HCT116 (cell line): ENCODE measurements around the gene MSANTD4. TPM values are rescaled to one million over a fixed set of nuclear protein-coding genes. Genes with fewer than 3 reads are reported as not detected.

Experiments
- ATAC-seq: fragments of 200-7000 bp; cut with Tn5 transposase; 2 replicates; pipeline ENCODE4 v1.9.1; 2020; ENCODE audit warnings: mild to moderate bottlenecking, moderate library complexity
- Bru-seq: library from RNA; stranded (reverse); fragments of 400-500 nt; gene quantifications from one replicate; lab custom pipeline; 2021; lab: Mats Ljungman, UMichigan
- BruChase-seq, 2 experiments: library from RNA; stranded (reverse); fragments of 400-500 nt; gene quantifications; one replicate each; lab custom pipeline; 2021; lab: Mats Ljungman, UMichigan
- BruUV-seq: library from RNA; stranded (reverse); fragments of 400-500 nt; replicated peaks from 2 replicates; lab custom pipeline; 2021; lab: Mats Ljungman, UMichigan
- CTCF ChIA-PET: fragments of 300-600 bp; sonication (Branson Sonifier 250); formaldehyde crosslinking; loops from one replicate; lab custom pipeline; 2021; ENCODE audit warnings: antibody characterized with exemption; lab: Charles Lee
- POLR2A ChIA-PET: fragments of 300-600, 350-600 bp; sonication (Branson Sonifier 250); formaldehyde crosslinking; loops from one replicate; lab custom pipeline; 2021; ENCODE audit warnings: antibody characterized with exemption; lab: Charles Lee
- RAD21 ChIA-PET, 2 experiments: fragments of 300-600 bp; sonication (Branson Sonifier 250); formaldehyde crosslinking; loops; one replicate each; lab custom pipeline; 2023; ENCODE audit warnings: low total read pairs in 2 of 2; ENCODE audit not compliant: uncharacterized antibody in 2 of 2, unreplicated experiment in 2 of 2, low non-redundant PET in 1 of 2; lab: Charles Lee
- DNase-seq: peaks from one replicate; pipeline ENCODE4 v3.0.0-alpha.2; 2010; ENCODE audit warnings: low read depth, low spot score
- H2AFZ ChIP-seq: fragments of 200-600 bp; shearing (Covaris generic), sonication (generic); 2 replicates; pipeline ENCODE4 v1.6.1; 2017; ENCODE audit warnings: low read depth, mixed run types, mixed read lengths, antibody characterized with exemption, low read length; ENCODE audit not compliant: poor library complexity, severe bottlenecking
- H3K27ac ChIP-seq: 2 replicates; pipeline ENCODE4 v1.5.1; 2012; ENCODE audit warnings: low read depth, low read length
- H3K27me3 ChIP-seq: fragments of 200-600 bp; sonication (generic); 2 replicates; pipeline ENCODE4 v1.6.1; 2016; ENCODE audit warnings: mixed run types, low read length, mixed read lengths; ENCODE audit not compliant: insufficient read depth
- H3K36me3 ChIP-seq, 2 experiments: fragments of 200-500 bp in 1 of 2; fragments of 200-600 bp in 1 of 2; sonication (Bioruptor generic) in 1 of 2; sonication (generic) in 1 of 2; 2 replicates each; pipeline versions ENCODE4 v1.5.1 to v1.6.1; 2014 to 2016; ENCODE audit warnings: low read length in 2 of 2, inconsistent platforms in 1 of 2, mixed read lengths in 1 of 2, mixed run types in 1 of 2; ENCODE audit not compliant: insufficient read depth in 2 of 2, control insufficient read depth in 1 of 2
- H3K4me1 ChIP-seq, 2 experiments: fragments of 200-600 bp in 1 of 2; sonication (generic) in 1 of 2; 2 replicates each; pipeline versions ENCODE4 v1.5.1 to v1.6.1; 2012 to 2017; ENCODE audit warnings: low read length in 2 of 2, inconsistent platforms in 1 of 2, mild to moderate bottlenecking in 1 of 2, mixed read lengths in 1 of 2, mixed run types in 1 of 2, moderate library complexity in 1 of 2; ENCODE audit not compliant: insufficient read depth in 2 of 2, control insufficient read depth in 1 of 2
- H3K4me2 ChIP-seq: fragments of 200-600 bp; sonication (generic); 2 replicates; pipeline ENCODE4 v1.6.1; 2017; ENCODE audit warnings: mixed run types, low read length, mixed read lengths
- H3K4me3 ChIP-seq, 2 experiments: fragments of 200-600 bp in 1 of 2; sonication (generic) in 1 of 2; replicated peaks in 1 of 2; 2 replicates each; pipeline ENCODE4 v1.5.1; 2011 to 2016; ENCODE audit warnings: low read length in 2 of 2, control low read depth in 1 of 2, low read depth in 1 of 2, mild to moderate bottlenecking in 1 of 2, mixed read lengths in 1 of 2, mixed run types in 1 of 2
- H3K79me2 ChIP-seq: fragments of 200-600 bp; sonication (generic); 2 replicates; pipeline ENCODE4 v1.6.1; 2017; ENCODE audit warnings: mild to moderate bottlenecking, mixed run types, low read length, moderate library complexity, mixed read lengths; ENCODE audit not compliant: insufficient read depth
- H3K9ac ChIP-seq: fragments of 200-600 bp; sonication (generic); 2 replicates; pipeline ENCODE4 v1.6.1; 2016; ENCODE audit warnings: low read length, mixed read lengths
- H3K9me2 ChIP-seq: fragments of 200-600 bp; sonication (generic), shearing (Covaris generic); 2 replicates; pipeline ENCODE4 v1.6.1; 2017; ENCODE audit warnings: mixed run types, mild to moderate bottlenecking, moderate library complexity; ENCODE audit not compliant: insufficient read depth
- H3K9me3 ChIP-seq, 2 experiments: fragments of 200-500 bp in 1 of 2; fragments of 200-600 bp in 1 of 2; sonication (Bioruptor generic) in 1 of 2; sonication (generic) in 1 of 2; 2 replicates each; pipeline ENCODE4 v1.6.1; 2014 to 2017; ENCODE audit warnings: low read length in 2 of 2, mixed read lengths in 2 of 2, inconsistent platforms in 1 of 2, low read depth in 1 of 2, mild to moderate bottlenecking in 1 of 2, mixed run types in 1 of 2, moderate library complexity in 1 of 2; ENCODE audit not compliant: control insufficient read depth in 1 of 2, insufficient read depth in 1 of 2
- H4K20me1 ChIP-seq: fragments of 200-600 bp; sonication (generic), shearing (Covaris generic); 2 replicates; pipeline ENCODE4 v1.6.1; 2017; ENCODE audit warnings: mixed run types, mild to moderate bottlenecking, moderate library complexity; ENCODE audit not compliant: insufficient read depth
- CBX3 ChIP-seq: IDR thresholded peaks from 2 replicates; pipeline ENCODE4 v1.6.1; 2012; ENCODE audit warnings: low read depth
- CEBPB ChIP-seq: IDR thresholded peaks from 2 replicates; pipeline ENCODE4 v1.6.1; 2012; ENCODE audit warnings: low read depth
- EGR1 ChIP-seq: IDR thresholded peaks from 2 replicates; pipeline ENCODE4 v1.6.1; 2012; ENCODE audit warnings: low read depth
- ELF1 ChIP-seq: IDR thresholded peaks from 2 replicates; pipeline ENCODE4 v1.6.1; 2012; ENCODE audit warnings: low read depth, borderline replicate concordance
- FOSL1 ChIP-seq: IDR thresholded peaks from 2 replicates; pipeline ENCODE4 v1.6.1; 2012; ENCODE audit warnings: low read depth
- MAX ChIP-seq: IDR thresholded peaks from 2 replicates; pipeline ENCODE4 v1.6.1; 2012
- POLR2A ChIP-seq: IDR thresholded peaks from 2 replicates; pipeline ENCODE4 v1.7.0; 2011; ENCODE audit warnings: borderline replicate concordance; ENCODE audit not compliant: insufficient read depth, insufficient read length; ENCODE audit errors: extremely low read depth
- POLR2AphosphoS5 ChIP-seq: IDR thresholded peaks from 2 replicates; pipeline ENCODE4 v1.6.1; 2011; ENCODE audit warnings: mild to moderate bottlenecking, low read depth, low read length, moderate library complexity
- RAD21 ChIP-seq: IDR thresholded peaks from 2 replicates; pipeline ENCODE4 v1.6.1; 2012; ENCODE audit warnings: low read depth, mild to moderate bottlenecking
- SP1 ChIP-seq: IDR thresholded peaks from 2 replicates; pipeline ENCODE4 v1.6.1; 2012; ENCODE audit warnings: low read depth
- TCF7L2 ChIP-seq: IDR thresholded peaks from 2 replicates; pipeline ENCODE4 v1.7.0; 2011; ENCODE audit warnings: borderline replicate concordance, inconsistent platforms; ENCODE audit not compliant: insufficient read depth, insufficient read length; ENCODE audit errors: extremely low read depth
- YY1 ChIP-seq: IDR thresholded peaks from 2 replicates; pipeline ENCODE4 v1.6.1; 2011; ENCODE audit warnings: low read length, low read depth, moderate library complexity, mild to moderate bottlenecking; ENCODE audit not compliant: insufficient replicate concordance; ENCODE audit errors: extremely low read depth
- ZFX ChIP-seq: fragments of 450-650 bp; IDR thresholded peaks from 2 replicates; pipeline ENCODE4 v1.6.1; 2017
- intact Hi-C: fragments of 100-400 bp; cut with micrococcal nuclease; formaldehyde crosslinking; loops from 2 replicates; pipeline ENCODE4 v1.10.0; 2022
- long read RNA-seq: library from polyadenylated mRNA; unstranded; transcript quantifications from one replicate; pipeline ENCODE4 v2.0.0, GENCODE V29; 2021; ENCODE audit not compliant: unreplicated experiment
- polyA plus RNA-seq: library from polyadenylated mRNA; unstranded; fragments of >200 nt; gene quantifications from 2 replicates; pipeline ENCODE4 v1.2.1, GENCODE V29; 2012; ENCODE audit warnings: missing spikeins
- total RNA-seq: library from RNA; stranded (reverse); gene quantifications from one replicate; pipeline ENCODE4 v1.2.1, GENCODE V29; 2021; ENCODE audit not compliant: unreplicated experiment

Gene MSANTD4
- total RNA-seq (15.7 TPM), Bru-seq, nascent RNA (percentile 86 among the genes with signal in this experiment), BruChase-seq, experiment 1, labeled RNA remaining after a 6-hour chase (percentile 80 among the genes with signal in this experiment), BruChase-seq, experiment 2, labeled RNA remaining after a 2-hour chase (percentile 93 among the genes with signal in this experiment)
- polyA plus RNA-seq = 4.6 and 8.6 TPM in 2 replicates
- long read RNA-seq, full-length matches to known transcripts = 17 of 30 reads
- long read RNA-seq, partial matches to known transcripts = 4 of 30 reads
- long read RNA-seq, other reads (novel, unspliced or antisense) = 9 of 30 reads

- Histone ChIP-seq H4K20me1 (no peaks in the 10 kb centered on the region; the same call in 1 of the 2 replicates), H3K9me3 (no peaks in the 10 kb centered on the region), H3K4me3 (peak within 1 kb of the TSS; percentile 85 to 86), H3K36me3 (no peaks in the 10 kb centered on the region), H3K9me2 (no peaks in the 10 kb centered on the region), H3K9ac (peak within 1 kb of the TSS; percentile 75), H3K27ac (peak within 1 kb of the TSS; percentile 61), H3K27me3 (no peaks in the 10 kb centered on the region), H3K79me2 (peaks cover 48% of the 10 kb centered on the region), H2AFZ (peak within 1 kb of the TSS; percentile 59), H3K4me2 (peak within 1 kb of the TSS; percentile 73), H3K4me1 (peaks cover 14 to 19% of the 10 kb centered on the region in 2 experiments; a peak in 3 of 4 replicates)
- BruUV-seq = no TSS peak
- DNase-seq = peak; percentile 98
- intact Hi-C loops = loop anchor here (2.0 kb wide), 1 partner anchor 55 kb away; the partner anchor contains the start of genes AASDHPPT and KBTBD3
- CTCF ChIA-PET = no interaction called here
- peak; percentile 38; the same call in 1 of the 2 replicates for TF ChIP-seq MAX
- 0 out of 2 replicates have a peak, but pooled peaks have one; percentile 39 for TF ChIP-seq ZFX
- TF ChIP-seq YY1 = peak; percentile 38
- TF ChIP-seq FOSL1 = no peak
- TF ChIP-seq RAD21 = no peak
- peak; percentile 58 for TF ChIP-seq EGR1
- TF ChIP-seq SP1 = peak; percentile 99
- peak; percentile 30 for TF ChIP-seq POLR2A
- peak; percentile 75 for TF ChIP-seq ELF1
- TF ChIP-seq CBX3 = 0 out of 2 replicates have a peak, but pooled peaks have one; percentile 47
- peak; percentile 31 for TF ChIP-seq TCF7L2
- peak; percentile 60; the same call in 1 of the 2 replicates for TF ChIP-seq POLR2AphosphoS5
- TF ChIP-seq CEBPB = no peak
- peak; percentile 93 for ATAC-seq
- POLR2A ChIA-PET = interaction anchor here (0.8 kb wide), 1 partner anchor 128 kb away, joined by 3 read pairs; no protein-coding TSS in a partner anchor
- RAD21 ChIA-PET = no interaction called here
Observed at GRCh38 chr11:106021967-106022794, at the start of gene MSANTD4. Gene MSANTD4 (minus strand): TSS chr11:106022240. CDS start chr11:106010917, 11,323 bp downstream.
